GM21367 (cell line): ENCODE data around the gene IL1RAPL2.
"Not testable (repeated sequence)": the region's sequence is repeated elsewhere in the genome, so short reads cannot be mapped to it uniquely, and the experiment has no call there.

ENCODE experiments used
- ATAC-seq: cut with Tn5 transposase; IDR thresholded peaks from one replicate; pipeline ENCODE4 v1.9.1; 2021; ENCODE audit not compliant: unreplicated experiment

Gene IL1RAPL2

DNA sequence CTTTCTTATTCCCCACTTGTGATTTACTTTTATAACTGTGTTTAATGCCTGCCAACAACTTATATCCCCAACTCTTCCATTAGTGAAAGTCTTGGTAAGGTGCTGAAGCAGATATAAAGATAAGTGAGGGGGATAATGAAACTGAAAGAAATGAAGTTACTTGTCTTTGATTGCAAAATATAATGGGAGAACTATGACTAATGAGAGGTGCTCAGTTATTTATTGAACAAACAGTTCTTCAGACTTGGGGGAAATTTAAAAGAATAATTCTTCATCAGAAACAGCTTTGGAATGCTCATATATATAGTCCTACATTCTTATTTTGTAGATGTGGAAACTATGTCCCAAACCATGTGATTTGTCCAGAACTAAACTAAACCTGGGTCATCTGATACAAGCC, 441.0 kb downstream of the IL1RAPL2 start:
- ATAC-seq, result no peak

DNA sequence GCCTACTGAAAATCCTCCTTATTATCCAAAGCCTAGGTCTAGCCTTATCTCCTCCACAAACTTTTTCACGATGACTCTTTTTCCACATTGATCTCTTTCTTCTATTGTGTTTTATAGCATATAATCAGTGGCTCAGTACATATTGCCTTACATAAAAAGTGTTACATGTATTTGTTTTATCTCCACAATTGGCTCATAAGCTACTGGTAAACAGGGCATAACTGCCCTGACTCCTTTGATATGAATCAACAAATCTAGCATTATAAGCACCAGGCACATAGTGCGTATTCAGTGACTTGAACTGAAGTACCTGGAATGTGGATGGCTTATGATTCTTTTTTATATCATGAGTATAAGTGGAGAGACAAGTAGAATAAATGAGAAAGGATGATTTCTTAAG, 447.7 kb downstream of the IL1RAPL2 start:
- ATAC-seq, result no peak

DNA sequence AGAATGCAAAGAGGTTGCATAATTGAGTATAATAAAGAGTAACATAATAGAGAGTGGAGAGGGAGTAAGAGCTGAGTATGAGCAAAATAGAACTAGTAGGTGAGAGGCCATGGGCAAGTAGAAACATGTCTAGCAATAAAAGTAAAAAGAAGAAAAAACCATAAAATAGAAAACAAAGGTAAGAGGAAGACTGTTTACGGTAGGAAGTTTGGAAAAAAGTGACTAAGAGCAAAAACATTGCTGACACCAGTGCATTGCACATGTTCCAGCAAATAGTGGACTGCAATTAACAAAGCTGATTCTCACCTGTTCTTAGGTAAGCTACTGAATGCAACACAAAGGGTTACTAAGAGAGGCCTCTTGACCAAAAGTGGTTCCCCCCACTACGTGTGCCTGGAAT, 451.6 kb downstream of the IL1RAPL2 start:
- no peak for ATAC-seq

DNA sequence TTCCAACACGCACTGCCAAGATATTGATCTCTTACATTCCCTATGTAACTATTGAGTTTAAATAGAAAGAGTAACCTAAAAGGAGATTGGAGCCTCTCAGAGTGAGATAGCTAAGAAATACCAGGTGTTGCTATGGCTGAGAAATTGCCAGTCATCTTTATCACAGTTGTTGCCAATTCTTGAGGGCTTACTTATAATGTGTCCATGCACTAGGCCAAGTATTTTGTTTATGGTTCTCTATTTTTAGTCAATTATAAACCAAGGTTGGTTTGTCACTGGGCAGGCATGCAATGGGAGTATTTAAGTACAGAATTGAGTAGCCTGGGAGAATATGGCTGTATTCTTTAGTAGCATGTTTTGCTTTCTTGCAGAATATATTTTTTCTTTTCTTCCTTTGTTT, 452.9 kb downstream of the IL1RAPL2 start:
- no peak for ATAC-seq

DNA sequence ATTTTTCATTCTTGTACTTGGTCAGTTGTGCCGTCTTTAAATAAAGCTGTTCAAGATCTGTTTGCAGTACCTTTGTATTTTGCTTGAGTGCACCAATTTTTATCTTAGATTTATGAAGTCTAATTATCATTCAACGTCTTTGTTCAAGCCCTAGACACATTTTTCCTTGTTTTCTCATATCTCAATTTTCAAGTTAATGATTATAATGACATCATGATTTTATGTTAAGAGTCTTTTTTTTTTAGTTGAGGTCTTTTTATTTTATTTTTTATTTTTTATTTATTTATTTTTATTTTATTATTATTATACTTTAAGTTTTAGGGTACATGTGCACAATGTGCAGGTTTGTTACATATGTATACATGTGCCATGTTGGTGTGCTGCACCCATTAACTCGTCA, 463.0 kb downstream of the IL1RAPL2 start:
- not testable (repeated sequence) for ATAC-seq

DNA sequence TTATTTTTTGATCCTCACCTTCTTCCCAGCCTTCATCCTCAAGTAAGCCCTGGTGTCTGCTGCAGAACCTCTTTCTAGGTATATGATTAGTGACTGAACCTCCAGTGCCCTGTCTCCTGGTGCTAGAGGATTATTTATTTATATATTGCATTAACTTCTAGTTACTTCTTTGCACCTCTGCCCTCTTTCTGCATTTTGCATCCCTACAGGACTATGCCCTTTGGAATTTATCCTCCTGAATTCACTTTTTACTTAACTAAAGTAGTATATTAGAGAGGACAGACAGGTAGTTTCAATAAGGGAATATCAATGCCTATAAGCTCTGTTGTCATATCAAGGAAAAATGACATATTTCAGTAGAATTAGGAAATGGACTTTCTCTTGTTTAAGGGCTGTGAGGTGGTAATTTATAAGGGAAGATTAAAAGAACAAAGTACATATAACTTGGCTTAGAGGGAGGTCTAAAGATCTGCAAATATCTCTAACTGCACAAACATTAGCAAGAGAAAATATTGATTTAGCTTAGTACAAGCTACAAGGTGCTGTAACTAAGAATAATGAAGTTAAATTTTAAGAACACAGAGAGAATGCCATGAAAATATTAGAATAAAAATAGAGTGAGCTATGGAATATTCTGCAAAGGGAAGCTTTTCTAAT, 472.8 kb downstream of the IL1RAPL2 start:
- no peak for ATAC-seq

DNA sequence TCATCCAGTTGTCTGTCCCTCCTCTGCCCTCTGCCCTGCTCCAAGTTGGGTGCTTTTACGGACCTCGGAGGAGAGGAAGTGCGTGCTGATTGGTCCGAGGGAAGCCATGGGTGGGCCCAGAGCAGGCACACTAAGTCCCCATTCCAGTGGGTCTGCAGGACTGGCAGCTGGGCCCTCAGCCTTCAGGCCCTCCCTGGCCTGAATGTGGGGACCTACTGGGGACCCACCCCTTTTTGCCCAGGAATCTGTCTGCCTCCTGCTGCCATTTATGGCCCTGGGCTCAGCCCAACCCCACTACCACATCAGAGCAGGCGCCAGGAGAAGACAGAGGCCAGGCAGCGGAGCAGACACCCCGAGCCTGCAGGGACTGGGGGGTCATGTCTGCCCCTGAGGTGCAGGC, 484.9 kb downstream of the IL1RAPL2 start:
- ATAC-seq, result no peak

DNA sequence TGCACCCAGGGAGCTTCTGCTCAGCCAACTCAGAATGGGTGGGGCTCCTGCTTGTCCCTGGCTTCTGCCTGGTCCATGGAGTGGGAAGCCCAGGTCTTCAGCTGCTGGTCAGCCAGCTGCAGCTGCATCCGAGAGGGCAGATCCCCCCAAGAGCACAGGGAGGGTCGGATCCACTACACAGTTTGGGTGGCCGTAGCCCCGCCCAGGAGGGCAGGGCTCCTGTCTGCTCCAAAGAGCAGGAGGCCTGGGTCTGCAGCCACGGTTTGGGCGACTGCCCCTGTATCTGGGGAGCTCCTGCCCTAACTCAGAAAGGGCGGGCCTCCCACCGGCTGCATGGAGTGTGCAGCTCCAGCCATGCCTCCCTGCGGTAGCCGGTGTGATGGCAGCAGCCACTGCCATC, 485.4 kb downstream of the IL1RAPL2 start:
- no peak for ATAC-seq

DNA sequence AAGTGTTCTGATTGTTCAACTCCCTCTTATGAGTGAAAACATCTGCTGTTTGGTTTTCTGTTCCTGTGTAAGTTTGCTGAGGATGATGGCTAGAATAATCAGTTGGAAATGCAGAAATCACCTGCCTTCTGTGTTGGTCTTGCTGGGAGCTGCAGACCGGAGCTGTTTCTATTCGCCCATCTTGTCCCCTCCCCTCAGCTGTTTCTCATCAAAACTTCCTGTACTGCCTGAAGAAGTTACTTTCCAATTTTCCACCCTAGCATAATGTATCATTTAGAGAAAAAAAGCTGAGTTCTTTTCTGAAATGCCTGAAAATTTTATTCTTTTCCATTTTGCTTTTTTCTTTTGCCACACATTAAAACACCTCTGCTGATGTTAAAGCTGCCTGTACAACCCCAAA, 486.9 kb downstream of the IL1RAPL2 start:
- ATAC-seq, result no peak

GRCh38 chrX:105063743-105064142, 497.7 kb downstream of the IL1RAPL2 start:
- no peak for ATAC-seq

- ATAC-seq, result no peak
These were observed 532.2 kb downstream of the IL1RAPL2 start for GRCh38 chrX:105098201-105098600.

DNA sequence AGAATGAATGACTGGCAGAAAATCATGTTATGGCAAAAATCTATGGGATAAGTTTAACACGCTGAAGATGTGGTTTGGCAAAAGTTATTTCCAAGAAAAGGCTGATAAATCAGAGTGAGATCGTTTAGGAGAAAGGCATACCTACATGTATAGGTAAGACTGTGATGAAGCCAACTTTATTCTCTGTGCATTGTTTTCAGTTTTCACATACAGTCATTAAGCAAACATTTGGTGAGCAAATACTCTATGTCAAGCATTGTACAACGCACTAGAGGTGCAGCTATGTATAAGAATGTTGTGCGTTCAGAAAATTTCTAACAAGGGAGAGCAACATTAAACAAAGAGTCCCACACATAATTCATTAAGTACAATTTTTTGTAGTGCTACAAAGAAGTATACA, 532.8 kb downstream of the IL1RAPL2 start:
- no peak for ATAC-seq

DNA sequence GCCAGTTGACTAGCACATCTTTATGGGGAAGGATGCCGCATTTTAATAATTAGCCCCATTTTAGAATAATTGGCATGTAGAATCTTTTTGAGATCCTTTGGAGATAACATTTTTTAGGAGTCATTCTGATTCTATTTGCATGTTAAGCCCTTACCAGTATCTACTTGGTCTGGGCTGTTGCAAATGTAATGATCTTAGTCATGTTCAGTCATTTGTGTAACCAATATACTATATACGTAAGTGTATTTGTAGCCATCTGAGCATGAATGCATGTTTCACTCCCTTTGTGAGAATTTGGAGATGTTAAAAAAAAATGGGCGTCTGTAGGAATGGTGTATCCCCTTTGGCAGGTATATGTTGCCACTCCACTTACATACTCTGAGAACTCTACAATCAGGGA, 535.4 kb downstream of the IL1RAPL2 start:
- no peak for ATAC-seq

DNA sequence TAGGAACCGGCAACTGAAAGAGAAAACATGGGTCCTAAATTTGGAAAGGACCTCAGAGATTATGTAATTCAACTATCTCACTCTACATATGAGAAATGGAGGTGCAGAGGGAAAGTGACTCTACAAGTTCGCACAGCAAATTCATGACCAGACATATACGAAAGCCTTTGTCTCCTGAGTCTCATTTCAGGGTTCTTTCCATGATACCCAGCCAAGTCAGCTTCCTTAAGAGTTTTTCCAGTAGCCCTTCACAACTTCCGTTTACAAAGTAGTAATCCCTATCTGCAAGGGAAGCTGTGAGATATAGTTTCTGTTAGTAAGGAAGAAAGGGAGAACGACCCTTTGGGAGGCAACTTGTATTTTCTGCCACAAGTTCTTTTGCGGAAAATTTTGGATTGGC, 543.9 kb downstream of the IL1RAPL2 start:
- ATAC-seq, result no peak

DNA sequence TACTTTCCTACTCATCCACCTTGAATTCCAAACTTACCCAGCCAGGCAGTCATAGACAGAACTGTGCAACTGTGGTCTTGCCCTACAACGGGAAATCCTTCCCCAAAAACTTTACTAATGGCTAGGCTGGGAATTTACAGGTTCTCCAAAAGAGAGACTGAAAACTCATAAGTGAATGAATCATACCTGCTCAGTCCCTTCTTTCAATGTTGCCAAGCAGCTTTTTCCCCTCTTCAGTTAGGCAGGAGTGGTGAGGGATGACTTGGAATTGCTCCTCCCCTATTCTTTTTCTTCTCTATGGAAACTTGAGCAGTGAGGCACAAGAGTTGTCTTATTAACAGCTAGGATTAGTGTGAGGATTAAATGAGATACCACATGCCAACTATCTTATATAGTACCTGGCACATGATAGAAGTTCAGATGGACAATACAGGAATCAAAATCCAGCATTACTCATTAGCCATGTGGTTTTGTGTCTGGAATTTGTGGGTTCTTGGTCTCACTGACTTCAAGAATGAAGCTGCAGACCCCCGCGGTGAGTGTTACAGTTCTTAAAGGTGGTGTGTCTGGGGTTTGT, 548.6 kb downstream of the IL1RAPL2 start:
- ATAC-seq, result no peak

GRCh38 chrX:105115596-105116320, 549.8 kb downstream of the IL1RAPL2 start:
- not testable (repeated sequence) for ATAC-seq

- ATAC-seq, result no peak
These were observed 550.5 kb downstream of the IL1RAPL2 start for GRCh38 chrX:105116486-105116885.

- no peak for ATAC-seq
These were observed 551.6 kb downstream of the IL1RAPL2 start for GRCh38 chrX:105117621-105118020.

- no peak for ATAC-seq
These were observed 554.5 kb downstream of the IL1RAPL2 start for GRCh38 chrX:105120463-105120862.

GRCh38 chrX:105121186-105121585, 555.2 kb downstream of the IL1RAPL2 start:
- no peak for ATAC-seq

DNA sequence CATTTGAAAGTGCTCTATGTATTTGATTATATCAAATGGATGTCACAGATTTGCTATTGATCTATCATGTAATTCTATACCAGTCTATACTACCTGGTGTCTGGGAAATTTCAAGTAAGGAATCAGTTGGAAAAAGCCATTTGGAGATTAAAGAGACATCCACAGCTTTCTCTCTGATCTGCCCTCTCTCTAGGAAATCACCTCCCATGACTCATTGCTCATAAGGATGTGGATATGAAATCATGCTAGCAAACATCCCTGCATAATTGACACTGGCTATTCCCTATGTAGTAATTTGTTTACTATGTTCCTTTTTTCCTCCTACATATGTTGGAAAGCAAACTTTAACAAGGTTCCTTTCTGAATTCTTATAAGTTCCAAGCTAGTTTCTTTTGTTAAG, 560.2 kb downstream of the IL1RAPL2 start:
- no peak for ATAC-seq

DNA sequence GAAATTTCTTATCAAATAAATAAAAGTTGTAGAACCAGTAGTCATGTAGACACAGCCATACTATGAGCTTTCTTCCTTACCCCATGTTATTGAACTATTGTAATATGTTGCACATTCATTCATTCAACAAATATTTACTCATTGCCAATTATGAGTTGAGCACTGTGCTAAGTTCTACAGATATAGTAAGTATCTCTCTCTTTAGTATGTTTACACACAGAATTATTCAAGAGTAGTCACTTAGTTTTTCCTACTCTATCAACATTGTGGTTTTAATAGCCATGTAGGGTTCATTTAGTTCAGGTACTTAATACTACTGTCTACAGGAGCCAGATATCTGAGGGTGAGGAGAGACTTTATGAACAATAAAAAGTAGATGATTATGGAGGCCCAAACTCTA, 568.3 kb downstream of the IL1RAPL2 start:
- ATAC-seq, result no peak
